MCF 10A (cell line): ENCODE measurements around the gene MECR. TPM values are rescaled to one million over a fixed set of nuclear protein-coding genes. Genes with fewer than 3 reads are reported as not detected.

Experiments
- BruUV-seq: library from RNA; stranded (reverse); fragments of 400-500 nt; replicated peaks from 2 replicates; lab custom pipeline; 2021; lab: Mats Ljungman, UMichigan
- CTCF ChIA-PET: fragments of 300-600 bp; sonication (Branson Sonifier 250); formaldehyde crosslinking; extraction: SDS; loops from one replicate; lab custom pipeline; 2021; ENCODE audit warnings: antibody characterized with exemption, inconsistent platforms; lab: Yijun Ruan, JAX
- POLR2A ChIA-PET: fragments of 300-600, 350-650 bp; sonication (Branson Sonifier 250); formaldehyde crosslinking; extraction: SDS; loops from one replicate; lab custom pipeline; 2020; ENCODE audit warnings: antibody characterized with exemption, inconsistent platforms; lab: Yijun Ruan, JAX
- DNase-seq: peaks from one replicate; pipeline ENCODE4 v3.0.0-alpha.2; 2018; ENCODE audit not compliant: unreplicated experiment
- H3K27ac Mint-ChIP-seq: one replicate; pipeline ENCODE4 v1.8.0; 2022; ENCODE audit warnings: mild to moderate bottlenecking, low read depth, mixed read lengths; ENCODE audit not compliant: unreplicated experiment
- H3K27me3 Mint-ChIP-seq: one replicate; pipeline ENCODE4 v1.8.0; 2022; ENCODE audit warnings: mixed read lengths; ENCODE audit not compliant: insufficient read depth, unreplicated experiment
- H3K36me3 Mint-ChIP-seq: one replicate; pipeline ENCODE4 v1.8.0; 2022; ENCODE audit warnings: mild to moderate bottlenecking, moderate library complexity, mixed read lengths; ENCODE audit not compliant: insufficient read depth, unreplicated experiment
- H3K4me1 Mint-ChIP-seq: one replicate; pipeline ENCODE4 v1.8.0; 2022; ENCODE audit warnings: mixed read lengths; ENCODE audit not compliant: insufficient read depth, unreplicated experiment
- H3K4me3 Mint-ChIP-seq: one replicate; pipeline ENCODE4 v1.8.0; 2022; ENCODE audit warnings: mild to moderate bottlenecking, moderate library complexity, mixed read lengths; ENCODE audit not compliant: unreplicated experiment
- H3K9me3 Mint-ChIP-seq: one replicate; pipeline ENCODE4 v1.8.0; 2022; ENCODE audit warnings: mixed read lengths; ENCODE audit not compliant: unreplicated experiment
- CTCF ChIP-seq: fragments of 200-600 bp; IDR thresholded peaks from one replicate; pipeline ENCODE4 v1.8.0; 2022; ENCODE audit warnings: antibody characterized with exemption, mild to moderate bottlenecking; ENCODE audit not compliant: unreplicated experiment
- intact Hi-C: fragments of 100-400 bp; cut with micrococcal nuclease; formaldehyde crosslinking; loops from 2 replicates; pipeline ENCODE4 v1.14.1; 2022
- total RNA-seq: library from RNA; stranded (reverse); gene quantifications from 2 replicates; pipeline ENCODE4 v1.2.3, GENCODE V29; 2022

The MECR gene
- total RNA-seq, 1 experiment from 2014 or later, result 59.1 TPM

- no peak for TF ChIP-seq CTCF
- Mint-ChIP-seq H3K27me3 (no peaks in the 10 kb centered on the region), H3K36me3 (peaks cover 50% of the 10 kb centered on the region), H3K27ac (peak overlapping the region; percentile 4), H3K4me3 (no peak overlapping the region), H3K4me1 (no peaks in the 10 kb centered on the region), H3K9me3 (no peaks in the 10 kb centered on the region)
- intact Hi-C loops, result no loop called here
- BruUV-seq, result no TSS peak
- ChIA-PET CTCF (interaction anchor here (1.2 to 1.4 kb wide), 2 partner anchors 14 to 15 kb away, joined by 3 to 7 read pairs; partner anchors contain the start of gene MECR), POLR2A (no interaction called here)
- DNase-seq, result no peak
Observed at GRCh38 chr1:29217633-29218032, 13.1 kb downstream of the MECR start.

- CTCF ChIA-PET, result interaction anchor here (0.6 to 1.9 kb wide), 4 partner anchors 10 to 847 kb away, joined by 3 to 5 read pairs (median 4); no protein-coding TSS in a partner anchor
- no peaks in the 10 kb centered on the region for H3K9me3 Mint-ChIP-seq
- POLR2A ChIA-PET, result no interaction called here
- TF ChIP-seq CTCF, result no peak
- H3K4me1 Mint-ChIP-seq, result no peaks in the 10 kb centered on the region
- no peak overlapping the region for H3K27ac Mint-ChIP-seq
- intact Hi-C loops, result no loop called here
- no peaks in the 10 kb centered on the region for H3K27me3 Mint-ChIP-seq
- BruUV-seq, result no TSS peak
- H3K36me3 Mint-ChIP-seq, result peaks cover 67% of the 10 kb centered on the region
- no peak for DNase-seq
- no peak overlapping the region for H3K4me3 Mint-ChIP-seq
Observed at GRCh38 chr1:29213055-29213454, 17.7 kb downstream of the MECR start.

GRCh38 chr1:29211086-29212030, 19.4 kb downstream of the MECR start:
- POLR2A ChIA-PET, result interaction anchor here (1.0 kb wide), 1 partner anchor 29 kb away, joined by 3 read pairs; the partner anchor contains the start of gene SRSF4
- intact Hi-C loops, result no loop called here

More at GRCh38 chr1:29211086-29212030, 19.4 kb downstream of the MECR start:
- CTCF ChIA-PET, result interaction anchor here (0.6 to 1.9 kb wide), 3 partner anchors 9 to 568 kb away, joined by 3 to 5 read pairs (median 3); no protein-coding TSS in a partner anchor
- Mint-ChIP-seq H3K4me3 (no peak overlapping the region), H3K36me3 (peaks cover 66% of the 10 kb centered on the region), H3K27ac (no peak overlapping the region), H3K9me3 (no peaks in the 10 kb centered on the region), H3K27me3 (no peaks in the 10 kb centered on the region), H3K4me1 (no peaks in the 10 kb centered on the region)
- BruUV-seq, result no TSS peak
- DNase-seq, result no peak
- no peak for TF ChIP-seq CTCF
